Gastrocnemius medialis (tissue), 4 donors: ENCODE measurements around the gene COLQ.

Experiments used
- CTCF ChIP-seq, 5 experiments: fragments of 450-650 bp in 3 of 5; fragments of 200-600 bp in 2 of 5; sonication (generic) in 2 of 5; IDR thresholded peaks in 4 of 5; conservative IDR thresholded peaks in 1 of 5; 1 replicate in 4 of 5; 2 replicates in 1 of 5; pipeline ENCODE4 v1.5.1; 2016 to 2019; ENCODE audit warnings: antibody characterized with exemption in 5 of 5, mild to moderate bottlenecking in 3 of 5, moderate library complexity in 3 of 5
- POLR2A ChIP-seq, 2 donors: fragments of 450-650 bp; IDR thresholded peaks; one replicate each; pipeline ENCODE4 v1.6.1; 2017; ENCODE audit warnings: antibody characterized with exemption in 2 of 2, mild to moderate bottlenecking in 2 of 2, moderate library complexity in 2 of 2

GRCh38 chr3:15491143-15491542 is 30.4 kb downstream of the COLQ start:
- TF ChIP-seq POLR2A (IDR thresholded peaks at IDR 0.05) (no peak), CTCF (IDR thresholded peaks at IDR 0.05 in 4 of 5, conservative IDR thresholded peaks at IDR 0.05 in 1 of 5) (no peak)
